Measurements from ENCODE around the gene SSNA1. TPM values are rescaled to one million over a fixed set of nuclear protein-coding genes. Genes with fewer than 3 reads are reported as not detected.

Gene SSNA1
- total and polyA plus RNA-seq, 9 of the 15 experiments (the other 6 are each of a cell fraction or from before 2014, with no cell fraction given) = 1.9 to 130 (median 57.1) TPM

- TF ChIP-seq POLR2G (IDR thresholded peaks at IDR 0.05; ENCODE audit: low read depth, low read length) (no peak), POLR2H (tag; IDR thresholded peaks at IDR 0.05; ENCODE audit: low read depth) (no peak), ZNF589 (CRISPR knock-in tag; IDR thresholded peaks at IDR 0.05; ENCODE audit: low read depth) (no peak), ZNF76 (CRISPR knock-in tag; IDR thresholded peaks at IDR 0.05; ENCODE audit: borderline replicate concordance) (no peak)
- TF ChIP-seq, protein P1, sequence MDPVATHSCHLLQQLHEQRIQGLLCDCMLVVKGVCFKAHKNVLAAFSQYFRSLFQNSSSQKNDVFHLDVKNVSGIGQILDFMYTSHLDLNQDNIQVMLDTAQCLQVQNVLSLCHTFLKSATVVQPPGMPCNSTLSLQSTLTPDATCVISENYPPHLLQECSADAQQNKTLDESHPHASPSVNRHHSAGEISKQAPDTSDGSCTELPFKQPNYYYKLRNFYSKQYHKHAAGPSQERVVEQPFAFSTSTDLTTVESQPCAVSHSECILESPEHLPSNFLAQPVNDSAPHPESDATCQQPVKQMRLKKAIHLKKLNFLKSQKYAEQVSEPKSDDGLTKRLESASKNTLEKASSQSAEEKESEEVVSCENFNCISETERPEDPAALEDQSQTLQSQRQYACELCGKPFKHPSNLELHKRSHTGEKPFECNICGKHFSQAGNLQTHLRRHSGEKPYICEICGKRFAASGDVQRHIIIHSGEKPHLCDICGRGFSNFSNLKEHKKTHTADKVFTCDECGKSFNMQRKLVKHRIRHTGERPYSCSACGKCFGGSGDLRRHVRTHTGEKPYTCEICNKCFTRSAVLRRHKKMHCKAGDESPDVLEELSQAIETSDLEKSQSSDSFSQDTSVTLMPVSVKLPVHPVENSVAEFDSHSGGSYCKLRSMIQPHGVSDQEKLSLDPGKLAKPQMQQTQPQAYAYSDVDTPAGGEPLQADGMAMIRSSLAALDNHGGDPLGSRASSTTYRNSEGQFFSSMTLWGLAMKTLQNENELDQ (CRISPR knock-in tag; IDR thresholded peaks at IDR 0.05; ENCODE audit: borderline replicate concordance) = no peak
These were observed 49.6 kb upstream of the SSNA1 start, which contains the start of gene GRIN1 (continued) for GRCh38 chr9:137138722-137139467.

DNA sequence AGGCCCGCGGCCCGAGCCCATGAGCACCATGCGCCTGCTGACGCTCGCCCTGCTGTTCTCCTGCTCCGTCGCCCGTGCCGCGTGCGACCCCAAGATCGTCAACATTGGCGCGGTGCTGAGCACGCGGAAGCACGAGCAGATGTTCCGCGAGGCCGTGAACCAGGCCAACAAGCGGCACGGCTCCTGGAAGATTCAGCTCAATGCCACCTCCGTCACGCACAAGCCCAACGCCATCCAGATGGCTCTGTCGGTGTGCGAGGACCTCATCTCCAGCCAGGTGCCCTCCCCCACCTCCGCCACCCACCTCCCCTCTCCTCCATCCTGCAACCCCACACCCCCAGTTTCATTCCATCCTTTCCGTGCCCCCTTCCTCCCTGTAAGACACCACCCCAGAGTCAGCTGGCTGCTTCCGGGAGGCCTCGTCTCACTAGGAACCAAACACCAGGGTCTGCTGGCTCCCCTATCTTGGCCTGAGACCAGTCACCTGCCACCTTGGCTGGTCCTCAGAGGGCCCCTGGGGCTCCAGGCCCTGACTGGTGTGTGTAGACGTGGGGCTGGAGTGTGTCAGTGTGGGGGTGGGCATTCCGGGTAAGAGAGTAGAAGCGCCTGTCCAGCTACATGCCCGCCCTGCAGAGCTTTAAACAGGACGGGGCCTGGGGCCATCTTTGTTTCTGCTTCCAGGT is 48.9 kb upstream of the SSNA1 start:
- H3K9me3 ChIP-seq (replicated peaks; ENCODE audit: control insufficient read depth, insufficient read depth, low read depth, low read length) = no peaks in the 10 kb centered on the region
- POLR2A ChIA-PET = interaction anchor here (0.8 to 2.5 kb wide), 4 partner anchors 10 to 86 kb away, joined by 3 to 22 read pairs (median 6); partner anchors contain the start of gene ENTPD2
- H2AFZ ChIP-seq (ENCODE audit: low read depth, low read length) = no peak overlapping the region
- no peak overlapping the region for H3K9ac ChIP-seq (ENCODE audit: insufficient read depth in 1 of 2, low read depth in 2 of 2, low read length in 2 of 2)
- no peaks in the 10 kb centered on the region for H3K9me1 ChIP-seq (ENCODE audit: control insufficient read depth, insufficient read depth, low read length)
- H3K4me2 ChIP-seq (ENCODE audit: insufficient read depth, low read length) = no peak overlapping the region
- no peak for DNase-seq (ENCODE audit: extremely low read depth in 1 of 4, low spot score in 3 of 4)
- no peak for FAIRE-seq
- H3K4me1 ChIP-seq (replicated peaks in 1 of 2; ENCODE audit: control insufficient read depth in 2 of 2, insufficient read depth in 2 of 2, low read length in 2 of 2) = peaks cover 0 to 52% of the 10 kb centered on the region in 2 experiments; a peak in 2 of 5 replicates
- BruUV-seq (replicated peaks) = no TSS peak
- no peak overlapping the region for H3K4me3 ChIP-seq
- no peaks in the 10 kb centered on the region for H3K36me3 ChIP-seq (ENCODE audit: control insufficient read depth, insufficient read depth, low read length)
- no peak for ATAC-seq
- in situ Hi-C loops (cut with MboI) = no loop called here
- H3K27me3 ChIP-seq (ENCODE audit: control insufficient read depth in 2 of 2, insufficient read depth in 2 of 2, low read length in 2 of 2) = peaks cover 43 to 84% of the 10 kb centered on the region in 2 experiments; a peak in 4 of 5 replicates
- WGBS (ENCODE audit: insufficient coverage, low coverage, missing lambda C conversion rate) = 15% methylated on average over 34 of the region's 37 CpGs
- CTCF ChIA-PET (ENCODE audit: low intra/inter-chr PET ratio) = no interaction called here
- no peak overlapping the region for H3K27ac ChIP-seq (ENCODE audit: extremely low read depth, low read depth, low read length)
- intact Hi-C loops (cut with micrococcal nuclease) = no loop called here
- H4K20me1 ChIP-seq (replicated peaks; ENCODE audit: control insufficient read depth, insufficient read depth, low read length) = peaks cover 24% of the 10 kb centered on the region
- H3K79me2 ChIP-seq (ENCODE audit: control insufficient read depth, insufficient read depth, low read length) = no peaks in the 10 kb centered on the region
- no peak for TF ChIP-seq L3MBTL2 (IDR thresholded peaks at IDR 0.05)
- TF ChIP-seq, protein P2, sequence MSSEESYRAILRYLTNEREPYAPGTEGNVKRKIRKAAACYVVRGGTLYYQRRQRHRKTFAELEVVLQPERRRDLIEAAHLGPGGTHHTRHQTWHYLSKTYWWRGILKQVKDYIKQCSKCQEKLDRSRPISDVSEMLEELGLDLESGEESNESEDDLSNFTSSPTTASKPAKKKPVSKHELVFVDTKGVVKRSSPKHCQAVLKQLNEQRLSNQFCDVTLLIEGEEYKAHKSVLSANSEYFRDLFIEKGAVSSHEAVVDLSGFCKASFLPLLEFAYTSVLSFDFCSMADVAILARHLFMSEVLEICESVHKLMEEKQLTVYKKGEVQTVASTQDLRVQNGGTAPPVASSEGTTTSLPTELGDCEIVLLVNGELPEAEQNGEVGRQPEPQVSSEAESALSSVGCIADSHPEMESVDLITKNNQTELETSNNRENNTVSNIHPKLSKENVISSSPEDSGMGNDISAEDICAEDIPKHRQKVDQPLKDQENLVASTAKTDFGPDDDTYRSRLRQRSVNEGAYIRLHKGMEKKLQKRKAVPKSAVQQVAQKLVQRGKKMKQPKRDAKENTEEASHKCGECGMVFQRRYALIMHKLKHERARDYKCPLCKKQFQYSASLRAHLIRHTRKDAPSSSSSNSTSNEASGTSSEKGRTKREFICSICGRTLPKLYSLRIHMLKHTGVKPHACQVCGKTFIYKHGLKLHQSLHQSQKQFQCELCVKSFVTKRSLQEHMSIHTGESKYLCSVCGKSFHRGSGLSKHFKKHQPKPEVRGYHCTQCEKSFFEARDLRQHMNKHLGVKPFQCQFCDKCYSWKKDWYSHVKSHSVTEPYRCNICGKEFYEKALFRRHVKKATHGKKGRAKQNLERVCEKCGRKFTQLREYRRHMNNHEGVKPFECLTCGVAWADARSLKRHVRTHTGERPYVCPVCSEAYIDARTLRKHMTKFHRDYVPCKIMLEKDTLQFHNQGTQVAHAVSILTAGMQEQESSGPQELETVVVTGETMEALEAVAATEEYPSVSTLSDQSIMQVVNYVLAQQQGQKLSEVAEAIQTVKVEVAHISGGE (CRISPR knock-in tag; IDR thresholded peaks at IDR 0.05) = 0 out of 6 replicates have a peak, but pooled peaks of 1 of the 3 experiments have one; percentile 3
